GM12892 (cell line): ENCODE data around the gene BMPR2.
A peak's percentile ranks its signal among the peaks of the same experiment; 100 is the strongest.
"Not testable (repeated sequence)": the region's sequence is repeated elsewhere in the genome, so short reads cannot be mapped to it uniquely, and the experiment has no call there.

Experiments used
- DNase-seq: peaks from one replicate; pipeline ENCODE4 v3.0.0; 2011; ENCODE audit not compliant: insufficient read length
- FAIRE-seq: peaks from 2 replicates; lab custom pipeline; 2011; peaks lifted over from hg19 to GRCh38; lab: Jason Lieb, UNC
- POLR2A ChIP-seq: IDR thresholded peaks from 2 replicates; pipeline ENCODE4 v1.6.1; 2011; ENCODE audit warnings: low read depth, low read length, control low read depth
- POLR2AphosphoS5 ChIP-seq: IDR thresholded peaks from 2 replicates; pipeline ENCODE4 v1.6.1; 2011; ENCODE audit warnings: low read depth, low read length, control low read depth
- TAF1 ChIP-seq: IDR thresholded peaks from 2 replicates; pipeline ENCODE4 v1.6.1; 2011; ENCODE audit warnings: low read depth, mild to moderate bottlenecking, control low read depth, low read length, borderline replicate concordance

Gene BMPR2

GRCh38 chr2:202361108-202361507, 15.0 kb upstream of the BMPR2 start:
- TF ChIP-seq POLR2A (no peak), POLR2AphosphoS5 (no peak), TAF1 (no peak)
- FAIRE-seq (no peak), DNase-seq (no peak)

DNA sequence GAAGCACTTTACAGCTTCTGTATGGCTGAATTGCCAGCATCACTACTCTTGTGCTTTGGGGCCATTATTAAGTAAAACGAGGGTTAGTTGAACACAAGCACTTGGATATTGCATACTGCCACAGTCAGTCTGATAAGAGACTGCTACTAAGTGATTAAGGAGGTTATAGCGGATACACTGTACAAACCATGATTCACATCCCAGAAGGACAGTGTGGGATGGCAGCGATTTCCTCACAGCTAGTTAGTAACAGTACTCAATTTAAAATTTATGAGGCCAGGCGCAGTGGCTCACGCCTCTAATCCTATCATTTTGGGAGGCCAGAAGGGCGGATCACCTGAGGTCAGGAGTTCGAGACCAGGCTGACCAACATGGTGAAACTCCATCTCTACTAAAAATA, 2.6 kb upstream of the BMPR2 start:
- no peak for DNase-seq
- no peak for TF ChIP-seq POLR2A
- TF ChIP-seq POLR2AphosphoS5, result no peak
- TF ChIP-seq TAF1, result no peak
- FAIRE-seq, result no peak

- FAIRE-seq, DNase-seq: not testable (repeated sequence)
These were observed 1.7 kb upstream of the BMPR2 start for GRCh38 chr2:202374383-202374782.

DNA sequence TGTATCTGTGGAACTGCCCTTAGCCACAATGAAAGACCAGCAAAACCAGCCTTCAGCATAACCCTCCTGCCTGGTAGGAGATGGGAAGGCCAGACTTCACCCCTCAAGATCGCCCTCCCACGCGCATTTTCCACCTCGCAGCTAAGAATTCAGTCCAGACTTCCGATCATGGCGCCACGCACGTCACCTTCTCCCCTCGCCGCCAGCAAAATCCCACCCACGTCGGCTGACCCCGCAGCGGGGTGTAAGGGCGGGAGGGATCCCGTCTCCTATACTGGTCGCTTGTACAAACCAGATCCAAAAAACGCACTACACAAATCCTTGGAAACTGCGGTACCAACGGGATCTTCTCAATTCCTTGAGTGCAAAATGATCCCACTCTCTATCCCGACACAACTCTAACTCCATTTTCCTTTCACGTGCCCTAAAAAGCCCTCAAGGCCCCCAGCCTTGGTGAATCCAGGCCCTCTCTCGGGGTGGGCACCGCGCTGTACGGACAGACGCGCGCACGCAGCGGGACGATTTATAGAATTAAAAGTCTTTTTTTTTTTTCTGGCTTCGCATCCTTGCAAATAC, 1.0 kb upstream of the BMPR2 start:
- DNase-seq, result peak; percentile 13
- FAIRE-seq, result peak; percentile 68
- peak; percentile 13; the same call in 1 of the 2 replicates for TF ChIP-seq TAF1
- no peak for TF ChIP-seq POLR2A
- TF ChIP-seq POLR2AphosphoS5, result no peak

DNA sequence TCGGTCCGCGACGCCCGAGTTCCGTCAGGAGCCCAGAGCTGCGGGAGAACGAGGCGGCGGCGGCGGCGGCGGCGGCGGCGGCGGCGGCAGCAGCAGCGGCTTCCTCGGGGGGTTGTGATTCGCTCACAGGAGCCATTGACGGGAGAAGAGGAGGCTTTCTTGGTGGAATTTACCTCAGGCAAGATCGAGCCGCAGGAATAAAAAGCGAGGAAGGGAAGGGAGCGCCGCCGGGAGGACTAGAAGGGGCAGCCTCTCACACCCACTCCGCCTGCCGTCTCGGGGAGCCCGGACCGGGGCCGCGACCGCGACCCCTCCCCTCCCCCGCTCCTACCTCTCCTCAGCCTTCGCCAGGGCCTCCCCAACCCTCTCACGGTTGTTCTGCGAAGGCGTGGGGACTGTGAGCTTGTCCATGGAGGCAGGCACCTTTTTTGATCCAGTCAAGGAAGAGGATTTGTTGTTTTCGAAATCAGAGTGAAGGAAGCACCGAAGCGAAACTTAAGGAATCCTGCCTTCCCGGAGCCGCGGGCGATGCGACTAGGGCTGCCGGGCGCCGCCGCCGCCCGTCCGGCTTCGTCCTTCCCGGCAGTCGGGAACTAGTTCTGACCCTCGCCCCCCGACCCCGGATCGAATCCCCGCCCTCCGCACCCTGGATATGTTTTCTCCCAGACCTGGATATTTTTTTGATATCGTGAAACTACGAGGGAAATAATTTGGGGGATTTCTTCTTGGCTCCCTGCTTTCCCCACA, 506 bp downstream of the BMPR2 start:
- DNase-seq, result no peak
- FAIRE-seq, result peak; percentile 17
- TF ChIP-seq TAF1 (peak; percentile 16; the same call in 1 of the 2 replicates), POLR2A (no peak), POLR2AphosphoS5 (no peak)

DNA sequence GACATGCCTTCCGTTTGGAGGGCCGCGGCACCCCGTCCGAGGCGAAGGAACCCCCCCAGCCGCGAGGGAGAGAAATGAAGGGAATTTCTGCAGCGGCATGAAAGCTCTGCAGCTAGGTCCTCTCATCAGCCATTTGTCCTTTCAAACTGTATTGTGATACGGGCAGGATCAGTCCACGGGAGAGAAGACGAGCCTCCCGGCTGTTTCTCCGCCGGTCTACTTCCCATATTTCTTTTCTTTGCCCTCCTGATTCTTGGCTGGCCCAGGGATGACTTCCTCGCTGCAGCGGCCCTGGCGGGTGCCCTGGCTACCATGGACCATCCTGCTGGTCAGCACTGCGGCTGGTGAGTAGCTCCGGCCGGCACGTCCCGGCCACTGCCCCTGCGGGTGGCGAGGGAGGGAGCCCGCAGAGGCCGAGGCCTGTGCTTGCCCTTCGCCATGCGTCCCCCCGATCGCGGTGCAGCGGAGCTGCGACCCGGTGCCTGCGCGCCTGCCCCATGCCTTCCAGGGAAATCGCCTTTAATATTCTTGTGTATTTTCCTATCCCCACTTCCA, 1.2 kb downstream of the BMPR2 start:
- TF ChIP-seq POLR2A (no peak), TAF1 (no peak), POLR2AphosphoS5 (no peak)
- DNase-seq (no peak), FAIRE-seq (peak; percentile 33)

DNA sequence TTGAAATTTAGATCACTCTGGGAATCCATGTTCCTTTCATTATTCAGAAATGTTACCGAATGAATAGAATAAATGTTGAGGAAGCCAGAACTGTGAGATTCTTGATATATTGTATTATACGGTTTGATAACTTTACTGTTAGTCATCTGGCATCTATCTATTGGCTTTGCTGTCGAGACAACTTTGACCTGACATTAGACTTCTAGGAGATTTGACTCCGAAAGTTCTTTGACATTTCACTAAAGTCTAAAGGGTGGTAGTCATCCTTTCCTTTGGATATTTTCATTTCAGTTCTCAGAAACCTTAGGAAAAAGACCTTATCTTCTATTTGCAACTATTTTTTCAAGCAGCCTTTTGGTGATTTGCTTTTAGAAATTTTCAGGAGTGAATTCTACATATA, 1.9 kb downstream of the BMPR2 start:
- DNase-seq, result no peak
- peak; percentile 64 for FAIRE-seq
- TF ChIP-seq TAF1 (no peak), POLR2A (no peak), POLR2AphosphoS5 (no peak)

DNA sequence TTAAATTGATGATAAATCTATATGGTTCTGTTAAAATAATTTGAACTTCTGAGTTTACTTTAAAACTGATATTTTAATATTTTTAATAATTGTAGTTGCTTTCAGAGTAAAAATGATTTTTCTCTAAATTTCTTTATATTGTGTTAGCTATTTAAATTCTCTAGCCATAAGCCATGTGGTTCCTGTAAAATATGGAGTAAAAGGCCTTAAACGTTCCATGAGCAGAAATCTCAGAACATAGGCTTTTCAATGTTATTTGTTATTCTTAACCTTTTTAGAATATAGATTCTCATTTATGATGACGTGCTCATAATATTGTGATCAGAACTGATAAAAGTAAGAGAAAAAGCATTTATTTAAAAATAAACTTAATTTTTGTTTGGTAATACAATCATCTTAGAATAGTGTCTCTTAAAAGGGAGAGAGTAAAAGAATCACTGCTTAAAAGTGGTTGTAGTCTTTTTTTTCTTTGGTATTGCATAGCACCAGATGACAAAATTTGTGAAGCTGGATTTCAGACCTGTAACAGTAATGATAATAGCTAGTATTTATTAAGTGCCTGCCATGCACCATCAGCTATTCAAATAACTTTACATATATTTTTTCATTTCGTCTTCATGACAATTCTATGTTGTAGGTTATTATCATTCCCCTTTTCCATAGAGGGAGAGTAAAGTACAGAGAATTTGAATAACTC, 2.7 kb downstream of the BMPR2 start:
- DNase-seq (no peak), FAIRE-seq (no peak)
- no peak for TF ChIP-seq POLR2A
- TF ChIP-seq POLR2AphosphoS5, result no peak
- no peak for TF ChIP-seq TAF1

GRCh38 chr2:202382684-202383083, 6.6 kb downstream of the BMPR2 start:
- no peak for DNase-seq
- FAIRE-seq, result no peak

DNA sequence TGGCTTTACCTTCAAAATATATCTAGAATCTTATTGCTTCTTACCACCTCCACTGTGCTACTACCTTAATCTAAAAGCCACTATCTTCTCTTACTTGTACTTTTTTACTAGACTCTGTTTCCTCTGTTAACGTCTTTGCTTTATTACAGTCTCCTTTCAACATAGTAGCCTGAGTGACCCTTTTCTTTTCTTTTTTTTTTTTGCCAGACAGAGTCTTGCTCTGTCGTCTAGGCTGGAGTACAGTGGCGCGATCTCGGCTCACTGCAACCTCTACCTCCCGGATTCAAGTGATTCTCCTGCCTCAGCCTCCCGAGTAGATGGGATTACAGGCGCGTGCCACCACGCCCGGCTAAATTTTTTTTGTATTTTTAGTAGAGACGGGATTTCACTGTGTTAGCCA, 10.4 kb downstream of the BMPR2 start:
- FAIRE-seq, result not testable (repeated sequence)

More at GRCh38 chr2:202382684-202383083, 6.6 kb downstream of the BMPR2 start:
- TF ChIP-seq POLR2A, result no peak
- no peak for TF ChIP-seq POLR2AphosphoS5
- TF ChIP-seq TAF1, result no peak

GRCh38 chr2:202387608-202388342, 11.6 kb downstream of the BMPR2 start:
- DNase-seq (no peak), FAIRE-seq (no peak)
- TF ChIP-seq POLR2A, result no peak
- no peak for TF ChIP-seq TAF1
- no peak for TF ChIP-seq POLR2AphosphoS5

More for the DNA sequence above, 10.4 kb downstream of the BMPR2 start:
- DNase-seq, result not testable (repeated sequence)
